NB4 (cell line): Measurements from ENCODE around the gene MYO1A.

Experiments
- CTCF ChIP-seq: IDR thresholded peaks from one replicate; pipeline ENCODE4 v1.5.1; 2012; ENCODE audit warnings: low read depth, low read length
- MAX ChIP-seq: IDR thresholded peaks from 2 replicates; pipeline ENCODE4 v1.6.1; 2011; ENCODE audit warnings: low read depth, low read length
- POLR2A ChIP-seq: IDR thresholded peaks from 2 replicates; pipeline ENCODE4 v1.6.1; 2011; ENCODE audit warnings: mild to moderate bottlenecking; ENCODE audit not compliant: insufficient read length; ENCODE audit errors: extremely low read depth

GRCh38 chr12:56993346-56993745 is 56.6 kb downstream of the MYO1A start:
- TF ChIP-seq CTCF (no peak), POLR2A (no peak), MAX (0 out of 2 replicates have a peak, but pooled peaks have one; percentile 27)
